GM12892 (cell line): ENCODE measurements around the gene SLC4A8.

Experiments used
- POLR2A ChIP-seq: IDR thresholded peaks from 2 replicates; pipeline ENCODE4 v1.6.1; 2011; ENCODE audit warnings: low read depth, low read length, control low read depth
- POLR2AphosphoS5 ChIP-seq: IDR thresholded peaks from 2 replicates; pipeline ENCODE4 v1.6.1; 2011; ENCODE audit warnings: low read depth, low read length, control low read depth
- TAF1 ChIP-seq: IDR thresholded peaks from 2 replicates; pipeline ENCODE4 v1.6.1; 2011; ENCODE audit warnings: low read depth, mild to moderate bottlenecking, control low read depth, low read length, borderline replicate concordance

DNA sequence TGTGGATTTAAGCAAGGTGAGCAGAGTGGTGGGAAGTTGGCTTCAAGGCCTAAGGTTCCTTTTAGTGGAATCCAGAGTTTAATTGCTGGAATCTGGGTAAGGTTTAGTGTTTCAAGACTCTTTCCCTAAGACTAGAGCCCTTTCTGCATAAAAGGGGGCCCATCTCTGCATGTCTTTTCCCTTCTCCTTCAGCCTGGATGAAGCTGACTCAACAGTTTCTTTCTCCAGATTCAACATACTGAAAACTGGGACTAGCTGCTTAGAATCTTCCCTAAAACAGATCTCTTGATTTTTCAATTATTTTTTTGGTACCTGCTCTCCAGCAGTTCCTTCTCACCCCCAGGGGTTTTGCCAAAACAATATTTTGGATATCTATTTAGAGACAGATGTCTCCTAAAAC is 34.0 kb downstream of the SLC4A8 start:
- TF ChIP-seq POLR2A, result no peak
- TF ChIP-seq POLR2AphosphoS5, result no peak
- TF ChIP-seq TAF1, result no peak
